Suprapubic skin (tissue), 4 donors: Measurements from ENCODE around the gene NGLY1. TPM values are rescaled to one million over a fixed set of nuclear protein-coding genes. Genes with fewer than 3 reads are reported as not detected.

Experiments used
- DNase-seq, 2 donors: peaks; one replicate each; pipeline ENCODE4 v3.0.0-alpha.2; 2019; ENCODE audit warnings: low spot score in 2 of 2
- H3K27ac ChIP-seq: fragments of 200-600 bp; sonication (generic); one replicate; pipeline ENCODE4 v1.5.1; 2019
- H3K27me3 ChIP-seq: fragments of 200-600 bp; sonication (generic); one replicate; pipeline ENCODE4 v1.5.1; 2019
- H3K36me3 ChIP-seq: fragments of 200-600 bp; sonication (generic); one replicate; pipeline ENCODE4 v1.5.1; 2019
- H3K4me1 ChIP-seq: fragments of 200-600 bp; sonication (generic); one replicate; pipeline ENCODE4 v1.5.1; 2019
- H3K4me3 ChIP-seq: fragments of 200-600 bp; sonication (generic); one replicate; pipeline ENCODE4 v1.5.1; 2019; ENCODE audit warnings: mild to moderate bottlenecking
- H3K9me3 ChIP-seq: fragments of 200-600 bp; sonication (generic); one replicate; pipeline ENCODE4 v1.5.1; 2019
- CTCF ChIP-seq, 2 donors: fragments of 200-600 bp in 1 of 2; fragments of 450-650 bp in 1 of 2; sonication (generic) in 1 of 2; IDR thresholded peaks; one replicate each; pipeline ENCODE4 v1.5.1; 2016 to 2019; ENCODE audit warnings: antibody characterized with exemption in 2 of 2, mild to moderate bottlenecking in 1 of 2, moderate library complexity in 1 of 2
- EP300 ChIP-seq: sonication (generic); formaldehyde crosslinking; IDR thresholded peaks from one replicate; pipeline ENCODE4 v1.6.1; 2017; ENCODE audit warnings: antibody characterized with exemption
- POLR2A ChIP-seq, 2 donors: fragments of 450-650 bp; IDR thresholded peaks; one replicate each; pipeline ENCODE4 v1.6.1; 2017; ENCODE audit warnings: antibody characterized with exemption in 2 of 2, mild to moderate bottlenecking in 2 of 2, moderate library complexity in 2 of 2
- POLR2AphosphoS5 ChIP-seq, 3 donors: sonication (generic); formaldehyde crosslinking; IDR thresholded peaks; one replicate each; pipeline ENCODE4 v1.6.1; 2017; ENCODE audit warnings: antibody characterized with exemption in 3 of 3
- WGBS: methylation state at CpG from one replicate; pipeline ENCODE4 v1.1.5; 2018; 5-methylcytosine and 5-hydroxymethylcytosine counted together
- total RNA-seq, 4 donors: library from RNA; depleted of rRNA; stranded (reverse); fragments of >200 nt; gene quantifications; one replicate each; pipeline ENCODE4 v1.1.0, GENCODE V29; 2016

Gene NGLY1
- total RNA-seq, 4 donors from 2014 or later: 20.1 to 42.5 (median 23.8) TPM

DNA sequence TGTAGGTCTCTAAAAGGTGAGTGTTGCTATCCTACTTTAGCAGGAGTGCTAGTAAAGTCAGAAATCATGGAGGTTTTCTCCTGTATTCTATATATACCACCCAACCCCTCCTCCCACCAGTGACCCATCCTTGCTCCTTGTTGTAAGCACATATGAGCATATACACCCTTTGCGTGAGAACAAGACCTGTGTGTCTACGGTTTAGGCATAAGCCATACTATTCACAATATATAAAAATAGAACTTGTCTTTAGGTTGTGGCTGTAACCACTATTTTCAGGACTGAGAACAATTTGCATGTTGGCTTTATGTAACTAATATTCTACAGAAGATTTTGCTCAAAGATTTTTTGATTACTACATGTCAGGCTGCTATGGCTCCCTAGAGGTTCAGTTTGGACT is 59.4 kb downstream of the NGLY1 start:
- no peaks in the 10 kb centered on the region for H3K9me3 ChIP-seq
- H3K4me1 ChIP-seq: no peaks in the 10 kb centered on the region
- H3K27me3 ChIP-seq: no peaks in the 10 kb centered on the region
- 94% methylated on average over 2 of the region's 2 CpGs for WGBS
- no peak overlapping the region for H3K4me3 ChIP-seq
- TF ChIP-seq POLR2A (IDR thresholded peaks at IDR 0.05) (no peak), POLR2AphosphoS5 (IDR thresholded peaks at IDR 0.05) (no peak), CTCF (IDR thresholded peaks at IDR 0.05) (no peak), EP300 (no peak)
- no peak overlapping the region for H3K27ac ChIP-seq
- peaks cover 37% of the 10 kb centered on the region for H3K36me3 ChIP-seq
- DNase-seq: no peak

- Histone ChIP-seq H3K27me3 (no peaks in the 10 kb centered on the region), H3K27ac (no peak overlapping the region), H3K4me3 (no peak overlapping the region), H3K9me3 (peaks cover 5% of the 10 kb centered on the region), H3K36me3 (peaks cover 6% of the 10 kb centered on the region), H3K4me1 (no peaks in the 10 kb centered on the region)
- DNase-seq: no peak
- 91% methylated on average over 1 of the region's 1 CpG for WGBS
- TF ChIP-seq CTCF (IDR thresholded peaks at IDR 0.05) (no peak), EP300 (no peak), POLR2AphosphoS5 (IDR thresholded peaks at IDR 0.05) (no peak), POLR2A (IDR thresholded peaks at IDR 0.05) (no peak)
Observed at GRCh38 chr3:25719321-25719720, 63.9 kb downstream of the NGLY1 start.

DNA sequence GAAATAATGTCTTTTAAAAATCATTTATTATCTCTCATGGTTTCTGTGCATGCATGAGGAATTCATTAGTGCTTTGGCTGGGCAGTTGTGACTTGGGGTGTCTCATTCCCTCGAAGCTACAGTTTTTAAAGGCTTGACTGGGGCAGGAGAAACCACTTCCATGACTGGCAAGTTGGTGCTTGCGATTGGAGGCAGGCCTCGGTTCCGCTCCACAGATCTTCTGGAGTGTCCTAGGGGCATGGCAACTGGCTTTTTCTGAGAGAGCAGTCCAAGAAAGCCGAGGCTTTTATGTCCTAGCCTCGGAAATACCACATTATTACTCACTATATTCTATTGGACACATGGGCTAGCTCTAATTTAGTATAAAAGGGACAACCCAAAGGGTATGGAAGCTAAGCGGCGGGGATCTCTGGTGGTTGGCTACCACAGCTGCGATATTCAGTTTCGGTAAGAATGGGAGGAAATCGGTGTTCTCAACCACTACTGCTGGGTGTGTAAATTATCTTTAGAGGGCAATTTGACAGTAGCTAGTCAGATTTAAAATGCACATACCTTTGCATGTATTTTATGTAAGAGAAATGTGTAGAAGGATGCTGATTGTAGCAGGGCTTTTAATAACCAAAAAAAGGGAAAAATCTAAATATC is 69.8 kb downstream of the NGLY1 start:
- Histone ChIP-seq H3K27ac (no peak overlapping the region), H3K4me1 (no peaks in the 10 kb centered on the region), H3K9me3 (peaks cover 5% of the 10 kb centered on the region), H3K4me3 (no peak overlapping the region), H3K27me3 (no peaks in the 10 kb centered on the region), H3K36me3 (no peaks in the 10 kb centered on the region)
- TF ChIP-seq POLR2A (IDR thresholded peaks at IDR 0.05): no peak
- TF ChIP-seq EP300: no peak
- no peak for TF ChIP-seq POLR2AphosphoS5 (IDR thresholded peaks at IDR 0.05)
- no peak for TF ChIP-seq CTCF (IDR thresholded peaks at IDR 0.05)
- no peak for DNase-seq
- 49% methylated on average over 11 of the region's 11 CpGs for WGBS

DNA sequence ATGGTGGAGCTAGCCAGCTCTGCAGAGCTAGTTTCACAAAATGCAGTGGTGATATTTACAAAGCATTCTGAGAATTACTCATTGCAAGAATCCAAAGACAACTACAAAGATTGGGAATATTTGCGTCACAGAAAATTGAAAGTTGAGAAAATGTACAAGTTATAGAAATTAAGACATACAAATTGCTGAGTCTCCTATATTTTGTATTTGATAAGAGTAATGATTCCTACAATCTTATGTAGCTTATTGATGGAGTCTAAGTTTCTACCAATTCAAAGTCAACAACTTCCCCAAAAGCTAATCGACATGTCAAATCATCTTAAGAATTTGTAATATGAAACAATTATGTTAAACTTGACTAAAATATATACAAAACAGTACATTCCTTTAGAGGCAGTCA is 72.2 kb downstream of the NGLY1 start:
- WGBS: 94% methylated on average over 2 of the region's 2 CpGs
- no peak for TF ChIP-seq EP300
- TF ChIP-seq CTCF (IDR thresholded peaks at IDR 0.05): no peak
- no peak for TF ChIP-seq POLR2AphosphoS5 (IDR thresholded peaks at IDR 0.05)
- no peak for TF ChIP-seq POLR2A (IDR thresholded peaks at IDR 0.05)
- H3K9me3 ChIP-seq: peaks cover 3% of the 10 kb centered on the region
- H3K36me3 ChIP-seq: no peaks in the 10 kb centered on the region
- no peak overlapping the region for H3K4me3 ChIP-seq
- no peak for DNase-seq
- no peaks in the 10 kb centered on the region for H3K4me1 ChIP-seq
- no peaks in the 10 kb centered on the region for H3K27me3 ChIP-seq
- H3K27ac ChIP-seq: no peak overlapping the region

DNA sequence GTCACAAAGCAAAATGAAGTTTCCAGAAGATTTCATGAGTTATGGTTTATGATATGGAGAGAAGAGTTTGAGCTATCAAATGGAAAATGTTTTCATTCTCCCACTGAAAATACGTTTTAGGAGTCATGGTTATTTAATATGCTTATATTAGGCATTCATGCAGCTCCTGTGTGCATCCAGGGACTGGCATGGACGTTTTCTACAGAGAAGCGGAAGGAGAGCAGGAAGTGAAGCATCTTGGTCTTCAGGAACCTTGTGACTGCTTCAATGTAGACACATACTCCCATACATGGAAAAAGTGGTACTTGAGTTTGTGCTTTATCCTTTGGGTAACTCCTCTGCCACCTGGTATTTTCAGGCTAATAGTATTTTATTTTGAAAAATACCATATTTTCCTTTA is 75.2 kb downstream of the NGLY1 start:
- TF ChIP-seq CTCF (IDR thresholded peaks at IDR 0.05) (no peak), EP300 (no peak), POLR2A (IDR thresholded peaks at IDR 0.05) (no peak), POLR2AphosphoS5 (IDR thresholded peaks at IDR 0.05) (no peak)
- DNase-seq: no peak
- H3K36me3 ChIP-seq: no peaks in the 10 kb centered on the region
- H3K27me3 ChIP-seq: no peaks in the 10 kb centered on the region
- WGBS: 65% methylated on average over 3 of the region's 3 CpGs
- H3K4me1 ChIP-seq: no peaks in the 10 kb centered on the region
- H3K27ac ChIP-seq: no peak overlapping the region
- no peaks in the 10 kb centered on the region for H3K9me3 ChIP-seq
- H3K4me3 ChIP-seq: no peak overlapping the region
